Activated CD8-positive, alpha-beta memory T cell treated with anti-CD3 and anti-CD28 coated beads for 24 hours (primary cell): ENCODE measurements around the gene LDB2.

Source experiments
- DNase-seq: peaks from one replicate; pipeline ENCODE4 v3.0.0-alpha.2; 2020

LDB2 gene

GRCh38 chr4:16794816-16795445 is 103.5 kb downstream of the LDB2 start:
- peak; percentile 59 for DNase-seq

GRCh38 chr4:16791460-16791859 is 107.0 kb downstream of the LDB2 start:
- DNase-seq = no peak

- DNase-seq = no peak
Observed at GRCh38 chr4:16790508-16790907, 107.9 kb downstream of the LDB2 start.

- no peak for DNase-seq
Observed at GRCh38 chr4:16788868-16789267, 109.6 kb downstream of the LDB2 start.

GRCh38 chr4:16785793-16786527 is 112.5 kb downstream of the LDB2 start:
- DNase-seq = no peak

- no peak for DNase-seq
Observed at GRCh38 chr4:16783119-16783518, 115.3 kb downstream of the LDB2 start.

GRCh38 chr4:16779028-16779675 is 119.3 kb downstream of the LDB2 start:
- DNase-seq = no peak

GRCh38 chr4:16777726-16778125 is 120.7 kb downstream of the LDB2 start:
- DNase-seq = no peak

- no peak for DNase-seq
Observed at GRCh38 chr4:16775411-16776154, 122.9 kb downstream of the LDB2 start.

GRCh38 chr4:16772366-16772850 is 126.0 kb downstream of the LDB2 start:
- no peak for DNase-seq

GRCh38 chr4:16770710-16771285 is 127.6 kb downstream of the LDB2 start:
- no peak for DNase-seq

- DNase-seq = no peak
Observed at GRCh38 chr4:16767861-16768260, 130.6 kb downstream of the LDB2 start.

- no peak for DNase-seq
Observed at GRCh38 chr4:16767251-16767650, 131.2 kb downstream of the LDB2 start.

- no peak for DNase-seq
Observed at GRCh38 chr4:16765546-16765945, 132.9 kb downstream of the LDB2 start.

GRCh38 chr4:16764622-16765021 is 133.8 kb downstream of the LDB2 start:
- DNase-seq = no peak

GRCh38 chr4:16760617-16761363 is 137.7 kb downstream of the LDB2 start:
- no peak for DNase-seq

- no peak for DNase-seq
Observed at GRCh38 chr4:16759931-16760582, 138.4 kb downstream of the LDB2 start.

GRCh38 chr4:16758816-16759215 is 139.6 kb downstream of the LDB2 start:
- no peak for DNase-seq

GRCh38 chr4:16758255-16758654 is 140.2 kb downstream of the LDB2 start:
- no peak for DNase-seq

- no peak for DNase-seq
Observed at GRCh38 chr4:16757080-16757521, 141.3 kb downstream of the LDB2 start.

GRCh38 chr4:16754104-16754503 is 144.3 kb downstream of the LDB2 start:
- no peak for DNase-seq

- DNase-seq = no peak
Observed at GRCh38 chr4:16752150-16752549, 146.3 kb downstream of the LDB2 start.
